HEK293 (cell line): ENCODE data around the gene CDK12.

Source experiments
- CTCF ChIA-PET: fragments of 350-600 bp; formaldehyde crosslinking; extraction: SDS; loops from one replicate; lab custom pipeline; 2021; ENCODE audit warnings: antibody characterized with exemption; lab: Yijun Ruan, JAX
- POLR2A ChIA-PET: fragments of 300-600 bp; formaldehyde crosslinking; extraction: SDS; loops from one replicate; lab custom pipeline; 2020; ENCODE audit warnings: antibody characterized with exemption, inconsistent platforms; lab: Yijun Ruan, JAX
- H3K27ac ChIP-seq: fragments of 200-500 bp; sonication (Bioruptor generic); 2 replicates; pipeline ENCODE4 v1.5.1; 2014; ENCODE audit warnings: low read depth, low read length, control low read depth, inconsistent platforms; ENCODE audit errors: extremely low read depth
- H3K36me3 ChIP-seq, 2 experiments: fragments of 200-500 bp in 1 of 2; sonication (Bioruptor generic) in 1 of 2; 1 replicate in 1 of 2; 2 replicates in 1 of 2; pipeline ENCODE4 v1.5.1; 2014 to 2017; ENCODE audit warnings: inconsistent platforms in 2 of 2, low read length in 2 of 2; ENCODE audit not compliant: control insufficient read depth in 2 of 2, insufficient read depth in 1 of 2
- H3K4me1 ChIP-seq: fragments of 200-500 bp; sonication (Bioruptor generic); 2 replicates; pipeline ENCODE4 v1.5.1; 2014; ENCODE audit warnings: mild to moderate bottlenecking, low read length, inconsistent platforms; ENCODE audit not compliant: control insufficient read depth, insufficient read depth
- H3K4me3 ChIP-seq: 2 replicates; pipeline ENCODE4 v1.5.1; 2011; ENCODE audit warnings: low read depth, mild to moderate bottlenecking, control low read depth, low read length, moderate library complexity
- H3K9me3 ChIP-seq: fragments of 200-500 bp; sonication (Bioruptor generic); 2 replicates; pipeline ENCODE4 v1.5.1; 2014; ENCODE audit warnings: low read depth, low read length, inconsistent platforms; ENCODE audit not compliant: control insufficient read depth, insufficient read depth
- BCL11A ChIP-seq: fragments of 450-650 bp; formaldehyde crosslinking; IDR thresholded peaks from 2 replicates; pipeline ENCODE4 v1.5.1; 2016; ENCODE audit warnings: low read depth, missing biosample characterization, missing genetic modification characterization
- MEIS1 ChIP-seq: sonication (generic); formaldehyde crosslinking; IDR thresholded peaks from 2 replicates; pipeline ENCODE4 v1.8.1; 2022; ENCODE audit warnings: missing genetic modification reagents, mild to moderate bottlenecking, borderline replicate concordance
- PATZ1 ChIP-seq: fragments of 450-650 bp; formaldehyde crosslinking; IDR thresholded peaks from 2 replicates; pipeline ENCODE4 v1.5.1; 2016; ENCODE audit warnings: missing biosample characterization, missing genetic modification characterization
- PRDM4 ChIP-seq: fragments of 450-650 bp; formaldehyde crosslinking; IDR thresholded peaks from 2 replicates; pipeline ENCODE4 v1.5.1; 2017; ENCODE audit warnings: missing biosample characterization, missing genetic modification characterization
- SALL2 ChIP-seq: fragments of 450-650 bp; formaldehyde crosslinking; IDR thresholded peaks from 2 replicates; pipeline ENCODE4 v1.5.0; 2017; ENCODE audit warnings: missing biosample characterization, mild to moderate bottlenecking, missing genetic modification characterization, borderline replicate concordance
- YY2 ChIP-seq: fragments of 450-650 bp; formaldehyde crosslinking; IDR thresholded peaks from 2 replicates; pipeline ENCODE4 v1.5.1; 2016; ENCODE audit warnings: missing biosample characterization, missing genetic modification characterization
- ZBTB26 ChIP-seq: fragments of 450-650 bp; formaldehyde crosslinking; optimal IDR thresholded peaks from 2 replicates; pipeline ENCODE3; 2016; ENCODE audit warnings: missing biosample characterization, mild to moderate bottlenecking, missing genetic modification characterization
- ZNF121 ChIP-seq: fragments of 450-650 bp; formaldehyde crosslinking; IDR thresholded peaks from 2 replicates; pipeline ENCODE4 v1.5.1; 2016; ENCODE audit warnings: missing biosample characterization, missing genetic modification characterization
- ZNF214 ChIP-seq: fragments of 450-650 bp; formaldehyde crosslinking; IDR thresholded peaks from 2 replicates; pipeline ENCODE4 v1.5.1; 2017; ENCODE audit warnings: missing biosample characterization, mild to moderate bottlenecking, missing genetic modification characterization, borderline replicate concordance
- ZNF223 ChIP-seq: fragments of 450-650 bp; formaldehyde crosslinking; IDR thresholded peaks from 2 replicates; pipeline ENCODE4 v1.5.1; 2016; ENCODE audit warnings: missing biosample characterization, missing genetic modification characterization
- ZNF266 ChIP-seq: fragments of 450-650 bp; formaldehyde crosslinking; IDR thresholded peaks from 2 replicates; pipeline ENCODE4 v1.5.1; 2016; ENCODE audit warnings: missing biosample characterization, missing genetic modification characterization, low read depth
- ZNF521 ChIP-seq: fragments of 450-650 bp; formaldehyde crosslinking; IDR thresholded peaks from 2 replicates; pipeline ENCODE4 v1.5.1; 2017; ENCODE audit warnings: missing biosample characterization, mild to moderate bottlenecking, missing genetic modification characterization
- ZNF558 ChIP-seq: fragments of 450-650 bp; formaldehyde crosslinking; IDR thresholded peaks from 2 replicates; pipeline ENCODE4 v1.5.1; 2016; ENCODE audit warnings: missing biosample characterization, missing genetic modification characterization
- ZNF596 ChIP-seq: fragments of 450-650 bp; IDR thresholded peaks from 2 replicates; pipeline ENCODE4 v1.5.0; 2018; ENCODE audit warnings: missing biosample characterization, mild to moderate bottlenecking, missing genetic modification characterization, moderate library complexity
- ZNF623 ChIP-seq: fragments of 450-650 bp; formaldehyde crosslinking; IDR thresholded peaks from 2 replicates; pipeline ENCODE4 v1.5.1; 2016; ENCODE audit warnings: missing biosample characterization, missing genetic modification characterization
- ZNF704 ChIP-seq: fragments of 450-650 bp; formaldehyde crosslinking; IDR thresholded peaks from 2 replicates; pipeline ENCODE4 v1.5.1; 2016; ENCODE audit warnings: missing biosample characterization, missing genetic modification characterization

The CDK12 gene

GRCh38 chr17:39513915-39514314 is 52.6 kb downstream of the CDK12 start:
- no peak overlapping the region for H3K27ac ChIP-seq
- TF ChIP-seq ZNF521 (tag by site-specific recombination) (no peak), ZNF266 (tag by site-specific recombination) (no peak), MEIS1 (CRISPR knock-in tag) (no peak), YY2 (tag by site-specific recombination) (no peak), ZNF121 (tag by site-specific recombination) (peak; percentile 78)
- TF ChIP-seq, all 188 proteins: peak for 1
- Histone ChIP-seq H3K4me3 (no peak overlapping the region), H3K36me3 (peaks cover 95 to 96% of the 10 kb centered on the region in 2 experiments), H3K4me1 (no peaks in the 10 kb centered on the region), H3K9me3 (no peaks in the 10 kb centered on the region)
- ChIA-PET POLR2A (interaction anchor here (0.6 to 1.7 kb wide), 2 partner anchors 25 to 63 kb away, joined by 3 to 4 read pairs; partner anchors contain the start of gene MED1), CTCF (interaction anchor here (0.7 kb wide), 1 partner anchor 89 kb away, joined by 4 read pairs; no protein-coding TSS in a partner anchor)

GRCh38 chr17:39517224-39517623 is 55.9 kb downstream of the CDK12 start:
- ChIA-PET CTCF (interaction anchor here (1.6 kb wide), 1 partner anchor 30 kb away, joined by 3 read pairs; no protein-coding TSS in a partner anchor), POLR2A (no interaction called here)
- Histone ChIP-seq H3K27ac (no peak overlapping the region), H3K36me3 (peaks cover 96 to 99% of the 10 kb centered on the region in 2 experiments), H3K9me3 (no peaks in the 10 kb centered on the region), H3K4me1 (no peaks in the 10 kb centered on the region), H3K4me3 (no peak overlapping the region)
- TF ChIP-seq ZBTB26 (tag by site-specific recombination): no peak
- no peak for TF ChIP-seq PATZ1 (tag by site-specific recombination)
- TF ChIP-seq ZNF596 (tag by site-specific recombination): no peak
- TF ChIP-seq SALL2 (tag by site-specific recombination): no peak
- TF ChIP-seq ZNF223 (tag by site-specific recombination): no peak
- TF ChIP-seq ZNF623: no peak
- TF ChIP-seq PRDM4 (tag by site-specific recombination): no peak
- no peak for TF ChIP-seq BCL11A (tag by site-specific recombination)
- no peak for TF ChIP-seq ZNF558 (tag by site-specific recombination)
- no peak for TF ChIP-seq ZNF704 (tag by site-specific recombination)
- no peak for TF ChIP-seq ZNF214 (tag by site-specific recombination)
